ENCODE results near the gene PPP2R2B. TPM values are rescaled to one million over a fixed set of nuclear protein-coding genes. Genes with fewer than 3 reads are reported as not detected.

The PPP2R2B gene
- total RNA-seq, 4 donors from 2014 or later = 1.2 to 4.0 (median 2.1) TPM

GRCh38 chr5:146633323-146633764 is 245.2 kb downstream of the PPP2R2B start:
- intact Hi-C loops (cut with DNase I) = no loop called here
- DNase-seq (ENCODE audit: extremely low spot score) = no peak
- H3K27me3 ChIP-seq = no peaks in the 10 kb centered on the region
- H3K27ac ChIP-seq (replicated peaks in 1 of 4) = no peak overlapping the region
- H3K9me3 ChIP-seq = no peaks in the 10 kb centered on the region
- H3K4me1 ChIP-seq = no peaks in the 10 kb centered on the region
- no peaks in the 10 kb centered on the region for H3K36me3 ChIP-seq
- 51% methylated on average over 8 of the region's 8 CpGs for WGBS
- TF ChIP-seq POLR2A (IDR thresholded peaks at IDR 0.05; ENCODE audit: low read depth) (no peak), POLR2AphosphoS5 (IDR thresholded peaks at IDR 0.05) (no peak), EP300 (IDR thresholded peaks at IDR 0.05) (no peak), CTCF (IDR thresholded peaks at IDR 0.05) (no peak)
- H3K4me3 ChIP-seq = no peak overlapping the region

GRCh38 chr5:146632620-146633322 is 245.8 kb downstream of the PPP2R2B start:
- intact Hi-C loops (cut with DNase I) = no loop called here
- H3K27ac ChIP-seq (replicated peaks in 1 of 4) = no peak overlapping the region
- H3K27me3 ChIP-seq = no peaks in the 10 kb centered on the region
- no peaks in the 10 kb centered on the region for H3K4me1 ChIP-seq
- no peak for DNase-seq (ENCODE audit: extremely low spot score)
- no peak overlapping the region for H3K4me3 ChIP-seq
- WGBS = 84% methylated on average over 8 of the region's 8 CpGs
- no peaks in the 10 kb centered on the region for H3K9me3 ChIP-seq
- TF ChIP-seq POLR2AphosphoS5 (IDR thresholded peaks at IDR 0.05) = no peak
- TF ChIP-seq POLR2A (IDR thresholded peaks at IDR 0.05; ENCODE audit: low read depth) = no peak
- no peak for TF ChIP-seq CTCF (IDR thresholded peaks at IDR 0.05)
- TF ChIP-seq EP300 (IDR thresholded peaks at IDR 0.05) = no peak
- no peaks in the 10 kb centered on the region for H3K36me3 ChIP-seq

GRCh38 chr5:146630472-146630871 is 248.1 kb downstream of the PPP2R2B start:
- DNase-seq (ENCODE audit: extremely low spot score) = no peak
- 77% methylated on average over 3 of the region's 3 CpGs for WGBS
- no peak for TF ChIP-seq CTCF (IDR thresholded peaks at IDR 0.05)
- intact Hi-C loops (cut with DNase I) = no loop called here
- no peaks in the 10 kb centered on the region for H3K27me3 ChIP-seq
- H3K36me3 ChIP-seq = no peaks in the 10 kb centered on the region
- no peak overlapping the region for H3K27ac ChIP-seq (replicated peaks in 1 of 4)
- peaks cover 0 to 6% (median 0%) of the 10 kb centered on the region in 4 donors for H3K9me3 ChIP-seq
- no peak overlapping the region for H3K4me3 ChIP-seq
- H3K4me1 ChIP-seq = no peaks in the 10 kb centered on the region

GRCh38 chr5:146628950-146629349 is 249.6 kb downstream of the PPP2R2B start:
- 86% methylated on average over 5 of the region's 5 CpGs for WGBS
- TF ChIP-seq POLR2AphosphoS5 (IDR thresholded peaks at IDR 0.05) (no peak), POLR2A (IDR thresholded peaks at IDR 0.05; ENCODE audit: low read depth) (no peak), CTCF (IDR thresholded peaks at IDR 0.05) (no peak), EP300 (IDR thresholded peaks at IDR 0.05) (no peak)

GRCh38 chr5:146626936-146627335 is 251.6 kb downstream of the PPP2R2B start:
- no peaks in the 10 kb centered on the region for H3K4me1 ChIP-seq
- H3K27ac ChIP-seq (replicated peaks in 1 of 4) = no peak overlapping the region
- no peaks in the 10 kb centered on the region for H3K36me3 ChIP-seq
- H3K9me3 ChIP-seq = peaks cover 0 to 8% (median 0%) of the 10 kb centered on the region in 4 donors
- DNase-seq (ENCODE audit: extremely low spot score) = no peak
- WGBS = 73% methylated on average over 1 of the region's 1 CpG
- TF ChIP-seq POLR2A (IDR thresholded peaks at IDR 0.05; ENCODE audit: low read depth) = no peak
- no peak for TF ChIP-seq EP300 (IDR thresholded peaks at IDR 0.05)
- TF ChIP-seq CTCF (IDR thresholded peaks at IDR 0.05) = no peak
- no peak for TF ChIP-seq POLR2AphosphoS5 (IDR thresholded peaks at IDR 0.05)
- H3K4me3 ChIP-seq = no peak overlapping the region
- intact Hi-C loops (cut with DNase I) = no loop called here
- H3K27me3 ChIP-seq = no peaks in the 10 kb centered on the region

More at GRCh38 chr5:146628950-146629349, 249.6 kb downstream of the PPP2R2B start:
- Histone ChIP-seq H3K9me3 (peaks cover 0 to 8% (median 0%) of the 10 kb centered on the region in 4 donors), H3K4me1 (no peaks in the 10 kb centered on the region), H3K36me3 (no peaks in the 10 kb centered on the region), H3K4me3 (no peak overlapping the region), H3K27ac (replicated peaks in 1 of 4) (no peak overlapping the region), H3K27me3 (no peaks in the 10 kb centered on the region)
- no peak for DNase-seq (ENCODE audit: extremely low spot score)
- intact Hi-C loops (cut with DNase I) = no loop called here

All from esophagus muscularis mucosa (tissue), 4 donors.